ENCODE results near the gene FILIP1.

- TF ChIP-seq CTCF (conservative IDR thresholded peaks at IDR 0.05 in 1 of 2, IDR thresholded peaks at IDR 0.05 in 1 of 2; ENCODE audit: low read depth in 1 of 2, low read length in 2 of 2) (no peak), EZH2 (IDR thresholded peaks at IDR 0.05; ENCODE audit: low read length, missing control alignments) (no peak)
Observed at GRCh38 chr6:75347898-75348610, 145.5 kb downstream of the FILIP1 start.

Data from fibroblast of lung (primary cell).